OCI-LY7 (cell line): ENCODE data around the gene MRC2. TPM values are rescaled to one million over a fixed set of nuclear protein-coding genes. Genes with fewer than 3 reads are reported as not detected.

Source experiments
- BruUV-seq: library from RNA; stranded (reverse); fragments of 400-500 nt; replicated peaks from 2 replicates; lab custom pipeline; 2021; lab: Mats Ljungman, UMichigan
- CTCF ChIA-PET: fragments of 300-600 bp; sonication (Branson Sonifier 250); formaldehyde crosslinking; loops from one replicate; lab custom pipeline; 2022; ENCODE audit warnings: antibody characterized with exemption; ENCODE audit not compliant: unreplicated experiment; lab: Charles Lee
- POLR2A ChIA-PET: fragments of 300-600 bp; sonication (Branson Sonifier 250); formaldehyde crosslinking; loops from one replicate; lab custom pipeline; 2022; ENCODE audit warnings: antibody characterized with exemption; lab: Charles Lee
- DNase-seq: peaks from one replicate; pipeline ENCODE4 v3.0.0-alpha.2; 2015; ENCODE audit warnings: low spot score
- H2AFZ ChIP-seq: fragments of 200-600 bp; sonication (generic), shearing (Covaris generic); 2 replicates; pipeline ENCODE4 v1.6.1; 2014; ENCODE audit warnings: mild to moderate bottlenecking, antibody characterized with exemption, low read length, moderate library complexity
- H3K27ac ChIP-seq: fragments of 200-600 bp; sonication (generic); 2 replicates; pipeline ENCODE4 v1.5.1; 2014; ENCODE audit warnings: mixed run types, low read depth, mild to moderate bottlenecking, moderate library complexity, low read length, inconsistent platforms; ENCODE audit not compliant: poor library complexity, severe bottlenecking
- H3K36me3 ChIP-seq: fragments of 200-600 bp; sonication (generic); 2 replicates; pipeline ENCODE4 v1.6.1; 2014; ENCODE audit warnings: mild to moderate bottlenecking, antibody characterized with exemption, low read length, moderate library complexity, mixed read lengths; ENCODE audit not compliant: insufficient read depth
- H3K4me1 ChIP-seq: fragments of 200-600 bp; sonication (generic); 2 replicates; pipeline ENCODE4 v1.5.1; 2014; ENCODE audit warnings: mild to moderate bottlenecking, low read length; ENCODE audit not compliant: insufficient read depth, poor library complexity, severe bottlenecking
- H3K4me2 ChIP-seq: fragments of 200-600 bp; sonication (generic); 2 replicates; pipeline ENCODE4 v1.6.1; 2014; ENCODE audit warnings: mild to moderate bottlenecking, low read length
- H3K4me3 ChIP-seq: fragments of 200-600 bp; sonication (generic); 2 replicates; pipeline ENCODE4 v1.5.1; 2014; ENCODE audit warnings: mild to moderate bottlenecking, low read depth, low read length; ENCODE audit not compliant: poor library complexity, severe bottlenecking
- H3K79me2 ChIP-seq: fragments of 200-600 bp; sonication (generic); 2 replicates; pipeline ENCODE4 v1.6.1; 2016; ENCODE audit warnings: low read depth, mild to moderate bottlenecking, low read length, moderate library complexity, mixed read lengths; ENCODE audit not compliant: insufficient read depth
- H3K9me2 ChIP-seq: fragments of 200-600 bp; sonication (generic); 2 replicates; pipeline ENCODE4 v1.6.1; 2016; ENCODE audit warnings: mild to moderate bottlenecking, low read length, mixed read lengths; ENCODE audit not compliant: insufficient read depth
- H3K9me3 ChIP-seq: fragments of 200-600 bp; sonication (generic); 2 replicates; pipeline ENCODE4 v1.6.1; 2014; ENCODE audit warnings: mild to moderate bottlenecking, mixed run types, low read length, mixed read lengths
- H4K20me1 ChIP-seq: fragments of 200-600 bp; sonication (generic); 2 replicates; pipeline ENCODE4 v1.6.1; 2014; ENCODE audit warnings: mild to moderate bottlenecking, antibody characterized with exemption, low read length, moderate library complexity, mixed read lengths; ENCODE audit not compliant: insufficient read depth
- EZH2phosphoT487 ChIP-seq: fragments of 200-600 bp; sonication (generic); IDR thresholded peaks from 2 replicates; pipeline ENCODE4 v1.6.1; 2018; ENCODE audit warnings: low read depth, borderline replicate concordance, mild to moderate bottlenecking, mixed run types, antibody characterized with exemption, low read length, moderate library complexity, mixed read lengths
- intact Hi-C: fragments of 100-400 bp; cut with micrococcal nuclease; formaldehyde crosslinking; loops from one replicate; pipeline ENCODE4 v1.10.0; 2022; ENCODE audit not compliant: unreplicated experiment
- total RNA-seq, 2 experiments: library from RNA; depleted of rRNA in 1 of 2; stranded (reverse); fragments of >200 nt in 1 of 2; shearing (Covaris generic) in 1 of 2; gene quantifications; 2 replicates each; pipeline ENCODE4 v1.2.3, GENCODE V29; 2014 to 2022
- TF ChIP-seq, protein P1 (sequence below): fragments of 200-600 bp; sonication (generic); conservative IDR thresholded peaks from 2 replicates; pipeline ENCODE4 v1.5.1; 2014; ENCODE audit warnings: mild to moderate bottlenecking, antibody characterized with exemption, low read length, moderate library complexity, mixed read lengths

Gene MRC2
- total RNA-seq, 2 experiments from 2014 or later, result 0.19 to 0.27 TPM

DNA sequence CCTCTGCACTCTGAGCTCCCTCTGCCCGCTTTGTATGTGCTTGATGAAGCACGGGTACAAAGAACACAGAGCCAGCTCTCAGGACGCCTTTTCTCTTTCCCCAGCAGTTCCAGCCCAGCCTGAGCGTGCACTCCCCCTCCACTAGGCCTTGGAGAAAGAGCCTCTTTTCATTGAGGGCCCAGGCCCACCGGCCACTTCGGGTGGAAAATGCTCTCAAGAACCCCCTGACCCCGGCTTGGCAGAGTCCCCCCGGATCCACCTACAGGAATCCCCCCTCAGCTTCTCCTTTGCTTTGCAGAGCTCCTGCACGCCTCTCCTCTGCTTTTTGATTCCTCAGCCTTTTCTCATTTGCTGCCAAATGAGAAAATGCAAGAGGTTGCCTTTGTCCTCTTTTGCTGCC, 30.2 kb downstream of the MRC2 start:
- CTCF ChIA-PET, result no interaction called here

DNA sequence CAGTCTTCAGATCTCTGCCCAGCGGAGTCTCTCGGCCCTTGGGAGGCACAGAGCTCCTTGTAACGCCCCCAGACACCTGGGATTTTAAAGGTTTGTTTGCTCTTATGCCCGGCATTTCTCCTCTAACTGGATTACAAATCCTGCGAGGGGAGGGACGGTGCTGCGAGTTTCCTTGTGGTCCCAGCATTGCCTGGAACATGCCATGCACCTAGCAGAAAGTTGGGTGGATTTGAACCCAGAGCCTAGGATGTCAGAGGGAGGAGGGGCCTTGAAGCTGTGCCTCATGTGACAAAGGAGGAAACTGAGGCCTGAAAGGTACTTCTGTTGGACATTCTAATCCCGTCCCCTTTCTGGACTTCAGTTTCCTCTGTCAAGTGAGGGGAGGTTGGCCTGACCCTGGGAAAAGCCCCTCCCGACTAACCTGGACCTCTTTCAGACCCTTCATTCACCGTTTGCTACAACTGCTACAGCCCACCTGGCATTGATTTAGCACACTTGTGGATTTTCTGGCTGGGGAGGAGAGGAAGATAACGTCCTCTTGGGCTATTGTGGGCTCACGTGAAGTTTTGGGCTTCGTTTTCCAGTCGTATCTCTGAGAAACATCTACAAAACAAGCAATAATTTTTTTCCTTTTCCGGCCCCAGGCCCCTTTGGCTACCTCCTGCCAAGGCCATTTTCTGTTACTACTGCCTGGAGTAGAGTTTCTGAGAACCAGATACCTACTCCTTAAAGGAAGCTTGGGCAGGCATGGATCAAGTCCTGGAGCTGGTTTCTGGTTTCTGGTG, 30.9 kb downstream of the MRC2 start:
- intact Hi-C loops, result no loop called here
- CTCF ChIA-PET, result no interaction called here
- no TSS peak for BruUV-seq
- Histone ChIP-seq H4K20me1 (no peaks in the 10 kb centered on the region), H3K27ac (no peak overlapping the region), H3K9me3 (no peaks in the 10 kb centered on the region), H3K9me2 (no peaks in the 10 kb centered on the region), H2AFZ (no peak overlapping the region), H3K36me3 (no peaks in the 10 kb centered on the region), H3K4me1 (no peaks in the 10 kb centered on the region), H3K4me2 (no peak overlapping the region), H3K79me2 (no peaks in the 10 kb centered on the region), H3K4me3 (no peak overlapping the region)
- TF ChIP-seq EZH2phosphoT487, result no peak
- no peak for DNase-seq
- POLR2A ChIA-PET, result no interaction called here

More for the DNA sequence above, 30.2 kb downstream of the MRC2 start:
- no peaks in the 10 kb centered on the region for H3K79me2 ChIP-seq
- H3K36me3 ChIP-seq, result no peaks in the 10 kb centered on the region
- no peak overlapping the region for H3K4me3 ChIP-seq
- POLR2A ChIA-PET, result interaction anchor here (0.6 kb wide), 1 partner anchor 535 kb away, joined by 3 read pairs; no protein-coding TSS in a partner anchor
- DNase-seq, result no peak
- H4K20me1 ChIP-seq, result no peaks in the 10 kb centered on the region
- H3K4me1 ChIP-seq, result no peaks in the 10 kb centered on the region
- H3K9me3 ChIP-seq, result no peaks in the 10 kb centered on the region
- TF ChIP-seq, protein P1, sequence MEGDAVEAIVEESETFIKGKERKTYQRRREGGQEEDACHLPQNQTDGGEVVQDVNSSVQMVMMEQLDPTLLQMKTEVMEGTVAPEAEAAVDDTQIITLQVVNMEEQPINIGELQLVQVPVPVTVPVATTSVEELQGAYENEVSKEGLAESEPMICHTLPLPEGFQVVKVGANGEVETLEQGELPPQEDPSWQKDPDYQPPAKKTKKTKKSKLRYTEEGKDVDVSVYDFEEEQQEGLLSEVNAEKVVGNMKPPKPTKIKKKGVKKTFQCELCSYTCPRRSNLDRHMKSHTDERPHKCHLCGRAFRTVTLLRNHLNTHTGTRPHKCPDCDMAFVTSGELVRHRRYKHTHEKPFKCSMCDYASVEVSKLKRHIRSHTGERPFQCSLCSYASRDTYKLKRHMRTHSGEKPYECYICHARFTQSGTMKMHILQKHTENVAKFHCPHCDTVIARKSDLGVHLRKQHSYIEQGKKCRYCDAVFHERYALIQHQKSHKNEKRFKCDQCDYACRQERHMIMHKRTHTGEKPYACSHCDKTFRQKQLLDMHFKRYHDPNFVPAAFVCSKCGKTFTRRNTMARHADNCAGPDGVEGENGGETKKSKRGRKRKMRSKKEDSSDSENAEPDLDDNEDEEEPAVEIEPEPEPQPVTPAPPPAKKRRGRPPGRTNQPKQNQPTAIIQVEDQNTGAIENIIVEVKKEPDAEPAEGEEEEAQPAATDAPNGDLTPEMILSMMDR, result no peak
- no peak for TF ChIP-seq EZH2phosphoT487
- no peaks in the 10 kb centered on the region for H3K9me2 ChIP-seq
- intact Hi-C loops, result no loop called here
- no peak overlapping the region for H2AFZ ChIP-seq
- H3K27ac ChIP-seq, result no peak overlapping the region
- H3K4me2 ChIP-seq, result no peak overlapping the region
- no TSS peak for BruUV-seq

DNA sequence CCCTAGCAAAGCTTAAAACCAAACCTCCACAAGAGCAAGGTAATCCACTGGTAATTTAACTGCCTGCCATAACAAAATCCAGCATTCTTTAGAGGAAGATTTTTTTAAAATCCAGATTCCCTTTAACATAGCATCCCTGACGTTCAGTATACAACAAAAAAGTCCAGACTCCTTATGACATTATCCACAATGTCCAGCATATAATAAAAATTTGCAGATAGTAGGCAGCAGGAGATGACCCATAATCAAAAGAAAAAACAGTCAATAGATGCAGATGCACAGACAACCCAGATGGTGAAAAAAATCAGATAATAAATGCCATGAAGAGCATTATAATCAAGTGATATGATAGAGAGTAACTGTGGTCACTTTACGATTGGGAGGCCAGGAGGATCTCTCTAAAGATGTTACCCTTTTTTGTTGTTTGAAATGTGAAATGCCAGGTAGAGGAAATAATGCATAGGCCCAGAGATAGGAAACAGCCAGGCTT, 33.2 kb downstream of the MRC2 start:
- H3K79me2 ChIP-seq, result no peaks in the 10 kb centered on the region
- intact Hi-C loops, result no loop called here
- H2AFZ ChIP-seq, result no peak overlapping the region
- POLR2A ChIA-PET, result interaction anchor here (0.7 kb wide), 1 partner anchor 758 kb away, joined by 4 read pairs; no protein-coding TSS in a partner anchor
- CTCF ChIA-PET, result no interaction called here
- no peaks in the 10 kb centered on the region for H4K20me1 ChIP-seq
- DNase-seq, result no peak
- H3K4me3 ChIP-seq, result no peak overlapping the region
- H3K4me1 ChIP-seq, result no peaks in the 10 kb centered on the region
- no TSS peak for BruUV-seq
- H3K36me3 ChIP-seq, result no peaks in the 10 kb centered on the region
- H3K9me2 ChIP-seq, result no peaks in the 10 kb centered on the region
- H3K27ac ChIP-seq, result no peak overlapping the region
- H3K4me2 ChIP-seq, result no peak overlapping the region
- H3K9me3 ChIP-seq, result no peaks in the 10 kb centered on the region
- no peak for TF ChIP-seq EZH2phosphoT487
- TF ChIP-seq, protein P1, result no peak
